HepG2 (cell line): ENCODE measurements around the gene RIMBP2. TPM values are rescaled to one million over a fixed set of nuclear protein-coding genes. Genes with fewer than 3 reads are reported as not detected.

Source experiments
- ATAC-seq: fragments of 200-7000 bp; cut with Tn5 transposase; 3 replicates; pipeline ENCODE4 v1.9.1; 2020; ENCODE audit warnings: mild to moderate bottlenecking, moderate library complexity
- BruUV-seq: library from RNA; stranded (reverse); fragments of 400-500 nt; replicated peaks from 2 replicates; lab custom pipeline; 2021; lab: Mats Ljungman, UMichigan
- CTCF ChIA-PET: fragments of 300-600 bp; formaldehyde crosslinking; extraction: SDS; loops from one replicate; lab custom pipeline; 2021; ENCODE audit warnings: low total read pairs, inconsistent platforms, low intra/inter-chr PET ratio; lab: Yijun Ruan, JAX
- POLR2A ChIA-PET: fragments of 350-600 bp; sonication (Branson Sonifier 250); formaldehyde crosslinking; loops from one replicate; lab custom pipeline; 2020; ENCODE audit warnings: antibody characterized with exemption, inconsistent platforms; lab: Yijun Ruan, JAX
- DNase-seq: peaks from one replicate; pipeline ENCODE4 v3.0.0-alpha.2; 2015; ENCODE audit warnings: low spot score
- FAIRE-seq: peaks from 3 replicates; lab custom pipeline; 2011; peaks lifted over from hg19 to GRCh38; lab: Jason Lieb, UNC
- H2AFZ ChIP-seq: one replicate; pipeline ENCODE4 v1.6.1; 2011; ENCODE audit warnings: low read length, inconsistent platforms
- H3K27ac ChIP-seq: fragments of 300-600 bp; 3 replicates; pipeline ENCODE4 v1.8.0; 2011; ENCODE audit warnings: mixed run types, mild to moderate bottlenecking, mixed read lengths, low read length, inconsistent platforms; ENCODE audit not compliant: insufficient read depth; ENCODE audit errors: extremely low read length
- H3K27me3 ChIP-seq, 2 experiments: fragments of 200-600 bp in 1 of 2; 2 replicates in 1 of 2; 3 replicates in 1 of 2; pipeline versions ENCODE4 v1.6.0 to v1.8.0; 2011; ENCODE audit warnings: low read length in 2 of 2, mild to moderate bottlenecking in 2 of 2, moderate library complexity in 2 of 2, inconsistent platforms in 1 of 2; ENCODE audit not compliant: insufficient read depth in 2 of 2, control insufficient read depth in 1 of 2
- H3K36me3 ChIP-seq, 2 experiments: fragments of 200-600 bp in 1 of 2; replicated peaks in 1 of 2; 2 replicates in 1 of 2; 3 replicates in 1 of 2; pipeline versions ENCODE4 v1.5.1 to v1.8.0; 2011; ENCODE audit warnings: low read length in 2 of 2, inconsistent platforms in 1 of 2; ENCODE audit not compliant: insufficient read depth in 2 of 2, control insufficient read depth in 1 of 2
- H3K4me1 ChIP-seq: 2 replicates; pipeline ENCODE4 v1.5.1; 2012; ENCODE audit warnings: low read length, inconsistent platforms; ENCODE audit not compliant: insufficient read depth
- H3K4me2 ChIP-seq: 2 replicates; pipeline ENCODE4 v1.6.0; 2011; ENCODE audit warnings: low read depth, low read length, inconsistent platforms
- H3K4me3 ChIP-seq, 3 experiments: fragments of 200-600 bp in 1 of 3; sonication (generic), shearing (Covaris generic) in 1 of 3; replicated peaks in 1 of 3; 2 replicates each; pipeline ENCODE4 v1.5.1; 2011 to 2016; ENCODE audit warnings: low read length in 3 of 3, inconsistent platforms in 2 of 3, low read depth in 2 of 3, mild to moderate bottlenecking in 2 of 3, control low read depth in 1 of 3, mixed read lengths in 1 of 3; ENCODE audit not compliant: insufficient read depth in 1 of 3
- H3K79me2 ChIP-seq: one replicate; pipeline ENCODE4 v1.6.1; 2011; ENCODE audit warnings: low read length, inconsistent platforms; ENCODE audit not compliant: insufficient read depth
- H3K9ac ChIP-seq: 2 replicates; pipeline ENCODE4 v1.6.0; 2011; ENCODE audit warnings: mild to moderate bottlenecking, low read depth, low read length, inconsistent platforms; ENCODE audit not compliant: insufficient read depth
- H3K9me3 ChIP-seq: 2 replicates; pipeline ENCODE4 v1.5.1; 2012; ENCODE audit warnings: mild to moderate bottlenecking, low read length
- H4K20me1 ChIP-seq: 2 replicates; pipeline ENCODE4 v1.6.0; 2011; ENCODE audit warnings: inconsistent platforms, mild to moderate bottlenecking, low read length, moderate library complexity; ENCODE audit not compliant: insufficient read depth
- HDAC1 ChIP-seq: sonication (generic); formaldehyde crosslinking; IDR thresholded peaks from 2 replicates; pipeline ENCODE4 v1.5.1; 2020; ENCODE audit warnings: mild to moderate bottlenecking, missing genetic modification reagents
- HOXA9 ChIP-seq: sonication (generic); formaldehyde crosslinking; IDR thresholded peaks from 2 replicates; pipeline ENCODE4 v1.8.1; 2022; ENCODE audit warnings: missing genetic modification reagents, mild to moderate bottlenecking, moderate library complexity, borderline replicate concordance
- KDM5B ChIP-seq: sonication (generic); formaldehyde crosslinking; IDR thresholded peaks from 2 replicates; pipeline ENCODE4 v1.4.0; 2020; ENCODE audit warnings: missing genetic modification reagents, mild to moderate bottlenecking, borderline replicate concordance
- KMT2B ChIP-seq: IDR thresholded peaks from 2 replicates; pipeline ENCODE4 v1.6.1; 2016; ENCODE audit warnings: missing genetic modification reagents, missing compliant biosample characterization
- MYC ChIP-seq: sonication (generic); formaldehyde crosslinking; IDR thresholded peaks from 2 replicates; pipeline ENCODE4 v1.9.0; 2021; ENCODE audit warnings: missing genetic modification reagents, borderline replicate concordance
- TMF1 ChIP-seq: sonication (generic); formaldehyde crosslinking; IDR thresholded peaks from 2 replicates; pipeline ENCODE4 v1.8.1; 2022; ENCODE audit warnings: low read depth, missing genetic modification reagents
- ZBTB21 ChIP-seq: sonication (generic); formaldehyde crosslinking; IDR thresholded peaks from 2 replicates; pipeline ENCODE4 v1.4.0; 2020; ENCODE audit warnings: missing genetic modification reagents
- ZKSCAN1 ChIP-seq: fragments of 150-350 bp; IDR thresholded peaks from 2 replicates; pipeline ENCODE4 v1.6.1; 2014; ENCODE audit warnings: low read length
- ZNF263 ChIP-seq: sonication (generic); formaldehyde crosslinking; IDR thresholded peaks from 2 replicates; pipeline ENCODE4 v1.4.0; 2020; ENCODE audit warnings: missing genetic modification reagents
- ZNF441 ChIP-seq: sonication (generic); formaldehyde crosslinking; IDR thresholded peaks from 2 replicates; pipeline ENCODE4 v1.7.0; 2021; ENCODE audit warnings: missing genetic modification reagents, borderline replicate concordance
- ZNF737 ChIP-seq: sonication (generic); formaldehyde crosslinking; IDR thresholded peaks from 2 replicates; pipeline ENCODE4 v1.5.0; 2020; ENCODE audit warnings: missing genetic modification reagents, mild to moderate bottlenecking, borderline replicate concordance
- WGBS: methylation state at CpG from one replicate; pipeline ENCODE4 v1.1.6; 2017; ENCODE audit warnings: low lambda C conversion rate; 5-methylcytosine and 5-hydroxymethylcytosine counted together
- in situ Hi-C: cut with HindIII; loops from 2 replicates; pipeline ENCODE4 v1.10.0; 2017; ENCODE audit warnings: low pct_unique_long_range_greater_than_20kb; ENCODE audit not compliant: extremely low pct_ligation_motif_present
- intact Hi-C: fragments of 100-400 bp; cut with micrococcal nuclease; formaldehyde crosslinking; loops from one replicate; pipeline ENCODE4 v1.10.0; 2022; ENCODE audit not compliant: unreplicated experiment
- polyA plus RNA-seq, 8 experiments: library from polyadenylated mRNA; depleted of rRNA in 3 of 8; stranded (reverse) in 7 of 8; unstranded in 1 of 8; fragments of >200 nt; fragmentation: Illumina TruSeq in 4 of 8; extraction: Trizol in 4 of 8; gene quantifications; 2 replicates each; pipeline versions ENCODE4 v1.2.1 to v1.2.3, GENCODE V29; 2011 to 2016; ENCODE audit warnings: low read depth in 4 of 8, missing spikeins in 1 of 8, mixed read lengths in 1 of 8; ENCODE audit not compliant: insufficient read depth in 1 of 8
- total RNA-seq, 5 experiments: library from RNA; depleted of rRNA; stranded (reverse); fragments of >200 nt; fragmentation: Illumina TruSeq; extraction: Trizol; gene quantifications; 2 replicates each; pipeline ENCODE4 v1.2.3, GENCODE V29; 2016; ENCODE audit warnings: low read depth in 1 of 5
- TF ChIP-seq, protein P1 (sequence below): sonication (generic); formaldehyde crosslinking; IDR thresholded peaks from 2 replicates; pipeline ENCODE4 v1.5.0; 2020; ENCODE audit warnings: mild to moderate bottlenecking, missing genetic modification reagents, moderate library complexity
- TF ChIP-seq, protein P2 (sequence below): sonication (generic); formaldehyde crosslinking; IDR thresholded peaks from 2 replicates; pipeline ENCODE4 v1.4.0; 2020; ENCODE audit warnings: mild to moderate bottlenecking, missing genetic modification reagents
- TF ChIP-seq, protein P3 (sequence below): sonication (generic); formaldehyde crosslinking; IDR thresholded peaks from 2 replicates; pipeline ENCODE4 v1.4.0; 2020; ENCODE audit warnings: missing genetic modification reagents
- TF ChIP-seq, protein P4 (sequence below): IDR thresholded peaks from 2 replicates; pipeline ENCODE4 v1.6.1; 2012; ENCODE audit warnings: low read depth, low read length, improper control_type of control experiment
- TF ChIP-seq, protein P5 (sequence below): sonication (generic); formaldehyde crosslinking; IDR thresholded peaks from 2 replicates; pipeline ENCODE4 v1.4.0; 2020; ENCODE audit warnings: missing genetic modification reagents

The RIMBP2 gene
- total and polyA plus RNA-seq, 2 of the 13 experiments (the other 11 are each of a cell fraction or from before 2014, with no cell fraction given), result 0.03 TPM; not detected in 1

DNA sequence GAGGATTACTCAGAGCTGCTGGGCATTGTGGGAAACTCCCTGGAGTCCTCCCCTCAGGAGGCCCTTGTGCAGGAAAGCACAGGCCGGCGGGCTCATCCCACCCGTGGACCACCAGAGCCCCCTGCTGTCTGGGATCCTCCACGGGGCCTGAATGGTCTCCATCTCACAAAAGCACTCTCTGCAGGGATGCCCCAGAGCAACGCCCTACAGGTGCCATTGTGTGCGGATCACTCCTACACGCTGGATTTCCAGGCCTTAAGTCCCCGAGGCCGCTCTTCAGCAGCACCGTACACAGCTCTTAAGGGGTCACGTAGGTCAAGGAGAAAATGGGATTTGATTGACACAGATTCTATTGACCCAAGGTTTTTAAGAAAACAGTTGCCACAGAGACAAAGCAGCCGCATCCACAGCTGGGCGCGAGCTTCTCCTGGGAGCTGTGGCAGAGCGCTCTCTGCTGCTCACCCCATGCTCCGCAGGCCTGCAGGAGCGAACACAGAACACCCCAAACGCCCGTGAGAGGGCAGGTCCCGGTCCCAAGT is 36.7 kb upstream of the RIMBP2 start:
- no peak overlapping the region for H3K9ac ChIP-seq
- BruUV-seq, result no TSS peak
- no peak for TF ChIP-seq HDAC1 (CRISPR knock-in tag)
- no peak for TF ChIP-seq MYC (CRISPR knock-in tag)
- TF ChIP-seq ZNF737 (CRISPR knock-in tag), result no peak
- TF ChIP-seq TMF1, result no peak
- TF ChIP-seq ZNF441 (CRISPR knock-in tag), result no peak
- TF ChIP-seq, protein P1, sequence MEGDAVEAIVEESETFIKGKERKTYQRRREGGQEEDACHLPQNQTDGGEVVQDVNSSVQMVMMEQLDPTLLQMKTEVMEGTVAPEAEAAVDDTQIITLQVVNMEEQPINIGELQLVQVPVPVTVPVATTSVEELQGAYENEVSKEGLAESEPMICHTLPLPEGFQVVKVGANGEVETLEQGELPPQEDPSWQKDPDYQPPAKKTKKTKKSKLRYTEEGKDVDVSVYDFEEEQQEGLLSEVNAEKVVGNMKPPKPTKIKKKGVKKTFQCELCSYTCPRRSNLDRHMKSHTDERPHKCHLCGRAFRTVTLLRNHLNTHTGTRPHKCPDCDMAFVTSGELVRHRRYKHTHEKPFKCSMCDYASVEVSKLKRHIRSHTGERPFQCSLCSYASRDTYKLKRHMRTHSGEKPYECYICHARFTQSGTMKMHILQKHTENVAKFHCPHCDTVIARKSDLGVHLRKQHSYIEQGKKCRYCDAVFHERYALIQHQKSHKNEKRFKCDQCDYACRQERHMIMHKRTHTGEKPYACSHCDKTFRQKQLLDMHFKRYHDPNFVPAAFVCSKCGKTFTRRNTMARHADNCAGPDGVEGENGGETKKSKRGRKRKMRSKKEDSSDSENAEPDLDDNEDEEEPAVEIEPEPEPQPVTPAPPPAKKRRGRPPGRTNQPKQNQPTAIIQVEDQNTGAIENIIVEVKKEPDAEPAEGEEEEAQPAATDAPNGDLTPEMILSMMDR (CRISPR knock-in tag), result peak; percentile 34
- TF ChIP-seq, protein P2, sequence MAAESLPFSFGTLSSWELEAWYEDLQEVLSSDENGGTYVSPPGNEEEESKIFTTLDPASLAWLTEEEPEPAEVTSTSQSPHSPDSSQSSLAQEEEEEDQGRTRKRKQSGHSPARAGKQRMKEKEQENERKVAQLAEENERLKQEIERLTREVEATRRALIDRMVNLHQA, result no peak
- TF ChIP-seq HOXA9 (CRISPR knock-in tag), result no peak
- TF ChIP-seq KDM5B (CRISPR knock-in tag), result no peak
- TF ChIP-seq, protein P3, sequence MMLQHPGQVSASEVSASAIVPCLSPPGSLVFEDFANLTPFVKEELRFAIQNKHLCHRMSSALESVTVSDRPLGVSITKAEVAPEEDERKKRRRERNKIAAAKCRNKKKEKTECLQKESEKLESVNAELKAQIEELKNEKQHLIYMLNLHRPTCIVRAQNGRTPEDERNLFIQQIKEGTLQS (CRISPR knock-in tag), result no peak
- TF ChIP-seq ZKSCAN1, result no peak
- no peak for TF ChIP-seq ZBTB21 (CRISPR knock-in tag)
- TF ChIP-seq, protein P4, sequence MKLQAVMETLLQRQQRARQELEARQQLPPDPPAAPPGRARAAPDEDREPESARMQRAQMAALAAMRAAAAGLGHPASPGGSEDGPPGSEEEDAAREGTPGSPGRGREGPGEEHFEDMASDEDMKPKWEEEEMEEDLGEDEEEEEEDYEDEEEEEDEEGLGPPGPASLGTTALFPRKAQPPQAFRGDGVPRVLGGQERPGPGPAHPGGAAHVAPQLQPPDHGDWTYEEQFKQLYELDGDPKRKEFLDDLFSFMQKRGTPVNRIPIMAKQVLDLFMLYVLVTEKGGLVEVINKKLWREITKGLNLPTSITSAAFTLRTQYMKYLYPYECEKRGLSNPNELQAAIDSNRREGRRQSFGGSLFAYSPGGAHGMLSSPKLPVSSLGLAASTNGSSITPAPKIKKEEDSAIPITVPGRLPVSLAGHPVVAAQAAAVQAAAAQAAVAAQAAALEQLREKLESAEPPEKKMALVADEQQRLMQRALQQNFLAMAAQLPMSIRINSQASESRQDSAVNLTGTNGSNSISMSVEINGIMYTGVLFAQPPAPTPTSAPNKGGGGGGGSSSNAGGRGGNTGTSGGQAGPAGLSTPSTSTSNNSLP, result no peak
- TF ChIP-seq KMT2B (CRISPR knock-in tag), result no peak
- TF ChIP-seq, protein P5, sequence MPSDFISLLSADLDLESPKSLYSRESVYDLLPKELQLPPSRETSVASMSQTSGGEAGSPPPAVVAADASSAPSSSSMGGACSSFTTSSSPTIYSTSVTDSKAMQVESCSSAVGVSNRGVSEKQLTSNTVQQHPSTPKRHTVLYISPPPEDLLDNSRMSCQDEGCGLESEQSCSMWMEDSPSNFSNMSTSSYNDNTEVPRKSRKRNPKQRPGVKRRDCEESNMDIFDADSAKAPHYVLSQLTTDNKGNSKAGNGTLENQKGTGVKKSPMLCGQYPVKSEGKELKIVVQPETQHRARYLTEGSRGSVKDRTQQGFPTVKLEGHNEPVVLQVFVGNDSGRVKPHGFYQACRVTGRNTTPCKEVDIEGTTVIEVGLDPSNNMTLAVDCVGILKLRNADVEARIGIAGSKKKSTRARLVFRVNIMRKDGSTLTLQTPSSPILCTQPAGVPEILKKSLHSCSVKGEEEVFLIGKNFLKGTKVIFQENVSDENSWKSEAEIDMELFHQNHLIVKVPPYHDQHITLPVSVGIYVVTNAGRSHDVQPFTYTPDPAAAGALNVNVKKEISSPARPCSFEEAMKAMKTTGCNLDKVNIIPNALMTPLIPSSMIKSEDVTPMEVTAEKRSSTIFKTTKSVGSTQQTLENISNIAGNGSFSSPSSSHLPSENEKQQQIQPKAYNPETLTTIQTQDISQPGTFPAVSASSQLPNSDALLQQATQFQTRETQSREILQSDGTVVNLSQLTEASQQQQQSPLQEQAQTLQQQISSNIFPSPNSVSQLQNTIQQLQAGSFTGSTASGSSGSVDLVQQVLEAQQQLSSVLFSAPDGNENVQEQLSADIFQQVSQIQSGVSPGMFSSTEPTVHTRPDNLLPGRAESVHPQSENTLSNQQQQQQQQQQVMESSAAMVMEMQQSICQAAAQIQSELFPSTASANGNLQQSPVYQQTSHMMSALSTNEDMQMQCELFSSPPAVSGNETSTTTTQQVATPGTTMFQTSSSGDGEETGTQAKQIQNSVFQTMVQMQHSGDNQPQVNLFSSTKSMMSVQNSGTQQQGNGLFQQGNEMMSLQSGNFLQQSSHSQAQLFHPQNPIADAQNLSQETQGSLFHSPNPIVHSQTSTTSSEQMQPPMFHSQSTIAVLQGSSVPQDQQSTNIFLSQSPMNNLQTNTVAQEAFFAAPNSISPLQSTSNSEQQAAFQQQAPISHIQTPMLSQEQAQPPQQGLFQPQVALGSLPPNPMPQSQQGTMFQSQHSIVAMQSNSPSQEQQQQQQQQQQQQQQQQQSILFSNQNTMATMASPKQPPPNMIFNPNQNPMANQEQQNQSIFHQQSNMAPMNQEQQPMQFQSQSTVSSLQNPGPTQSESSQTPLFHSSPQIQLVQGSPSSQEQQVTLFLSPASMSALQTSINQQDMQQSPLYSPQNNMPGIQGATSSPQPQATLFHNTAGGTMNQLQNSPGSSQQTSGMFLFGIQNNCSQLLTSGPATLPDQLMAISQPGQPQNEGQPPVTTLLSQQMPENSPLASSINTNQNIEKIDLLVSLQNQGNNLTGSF (CRISPR knock-in tag), result no peak
- peak; percentile 53 for TF ChIP-seq ZNF263 (CRISPR knock-in tag)

More for the DNA sequence above, 36.7 kb upstream of the RIMBP2 start:
- peaks cover 19% of the 10 kb centered on the region for H3K9me3 ChIP-seq
- no peaks in the 10 kb centered on the region for H3K36me3 ChIP-seq
- intact Hi-C loops (no loop called here), in situ Hi-C loops (no loop called here)
- H3K27me3 ChIP-seq, result peaks cover 0 to 12% of the 10 kb centered on the region in 2 experiments; a peak in 1 of 5 replicates
- no peak overlapping the region for H2AFZ ChIP-seq
- no peaks in the 10 kb centered on the region for H4K20me1 ChIP-seq
- H3K4me2 ChIP-seq, result no peak overlapping the region
- H3K4me3 ChIP-seq, result no peak overlapping the region
- POLR2A ChIA-PET, result no interaction called here
- H3K4me1 ChIP-seq, result no peaks in the 10 kb centered on the region
- ATAC-seq (peak; percentile 72), DNase-seq (no peak), FAIRE-seq (no peak)
- CTCF ChIA-PET, result no interaction called here
- H3K27ac ChIP-seq, result no peak overlapping the region
- WGBS, result 0% methylated on average over 2 of the region's 20 CpGs
- no peaks in the 10 kb centered on the region for H3K79me2 ChIP-seq
